Hypothalamus (tissue), 51 donors: Measurements from ENCODE around the gene LCLAT1.

Experiments used
- DNase-seq, 51 donors: peaks; one replicate each; lab custom pipeline; 2025; lab: John Stamatoyannopoulos, UW

Gene LCLAT1

GRCh38 chr2:30684996-30685395 is 237.9 kb downstream of the LCLAT1 start:
- no peak for DNase-seq

GRCh38 chr2:30686000-30686399 is 239.0 kb downstream of the LCLAT1 start:
- DNase-seq = no peak

- DNase-seq = no peak
These were observed 239.6 kb downstream of the LCLAT1 start for GRCh38 chr2:30686669-30687068.

GRCh38 chr2:30688956-30689401 is 241.9 kb downstream of the LCLAT1 start:
- DNase-seq = no peak

GRCh38 chr2:30689496-30690125 is 242.6 kb downstream of the LCLAT1 start:
- no peak for DNase-seq

GRCh38 chr2:30690126-30690561 is 243.1 kb downstream of the LCLAT1 start:
- DNase-seq = no peak

- DNase-seq = no peak
These were observed 244.3 kb downstream of the LCLAT1 start for GRCh38 chr2:30691091-30691947.

- no peak for DNase-seq
These were observed 245.1 kb downstream of the LCLAT1 start for GRCh38 chr2:30691948-30692828.

GRCh38 chr2:30692829-30693275 is 245.8 kb downstream of the LCLAT1 start:
- DNase-seq = no peak
